ENCODE data around the gene TSPAN4.

Gene TSPAN4

GRCh38 chr11:811446-812245 lies 31.0 kb upstream of the TSPAN4 start:
- POLR2A ChIA-PET = interaction anchor here (0.6 to 1.9 kb wide), 3 partner anchors 8 to 108 kb away, joined by 3 to 10 read pairs (median 4); partner anchors contain the start of gene PNPLA2
- CTCF ChIA-PET = interaction anchor here (0.7 to 0.9 kb wide), 2 partner anchors 14 to 27 kb away, joined by 3 read pairs; no protein-coding TSS in a partner anchor
- DNase-seq (ENCODE audit: low read depth, low spot score) = no peak
- peak overlapping the region; percentile 89 for H3K4me3 ChIP-seq (ENCODE audit: low read depth, low read length)
- no peak for TF ChIP-seq CTCF (IDR thresholded peaks at IDR 0.05; ENCODE audit: insufficient read depth, low read length, missing control alignments)

GRCh38 chr11:812390-812789 lies 30.3 kb upstream of the TSPAN4 start:
- DNase-seq (ENCODE audit: low read depth, low spot score) = no peak
- no peak overlapping the region for H3K4me3 ChIP-seq (ENCODE audit: low read depth, low read length)
- ChIA-PET POLR2A (interaction anchor here (1.1 kb wide), 1 partner anchor 18 kb away, joined by 3 read pairs; no protein-coding TSS in a partner anchor), CTCF (interaction anchor here (0.9 kb wide), 1 partner anchor 15 kb away, joined by 3 read pairs; no protein-coding TSS in a partner anchor)
- no peak for TF ChIP-seq CTCF (IDR thresholded peaks at IDR 0.05; ENCODE audit: insufficient read depth, low read length, missing control alignments)

GRCh38 chr11:813072-813455 lies 29.6 kb upstream of the TSPAN4 start:
- TF ChIP-seq CTCF (IDR thresholded peaks at IDR 0.05; ENCODE audit: insufficient read depth, low read length, missing control alignments) = no peak
- no peak overlapping the region for H3K4me3 ChIP-seq (ENCODE audit: low read depth, low read length)
- CTCF ChIA-PET = no interaction called here
- POLR2A ChIA-PET = no interaction called here
- no peak for DNase-seq (ENCODE audit: low read depth, low spot score)

- ChIA-PET CTCF (no interaction called here), POLR2A (no interaction called here)
- no peak overlapping the region for H3K4me3 ChIP-seq (ENCODE audit: low read depth, low read length)
- DNase-seq (ENCODE audit: low read depth, low spot score) = no peak
- TF ChIP-seq CTCF (IDR thresholded peaks at IDR 0.05; ENCODE audit: insufficient read depth, low read length, missing control alignments) = no peak
Observed at GRCh38 chr11:813456-814096, 29.1 kb upstream of the TSPAN4 start.

- H3K4me3 ChIP-seq (ENCODE audit: low read depth, low read length) = no peak overlapping the region
- TF ChIP-seq CTCF (IDR thresholded peaks at IDR 0.05; ENCODE audit: insufficient read depth, low read length, missing control alignments) = no peak
- POLR2A ChIA-PET = interaction anchor here (1.7 kb wide), 1 partner anchor 27 kb away, joined by 5 read pairs; the partner anchor contains the start of gene TSPAN4
- DNase-seq (ENCODE audit: low read depth, low spot score) = no peak
- CTCF ChIA-PET = interaction anchor here (1.5 to 1.7 kb wide), 2 partner anchors 12 to 19 kb away, joined by 4 read pairs; partner anchors contain the start of gene CRACR2B
Observed at GRCh38 chr11:815675-816432, 26.8 kb upstream of the TSPAN4 start.

Measured in AG04449 (cell line).